UCSD-AML1 (cell line): ENCODE measurements around the gene FHIT.
"Not testable (repeated sequence)": the region's sequence is repeated elsewhere in the genome, so short reads cannot be mapped to it uniquely, and the experiment has no call there.

Experiments used
- DNase-seq: peaks from one replicate; lab custom pipeline; 2025; ENCODE audit not compliant: unreplicated experiment; lab: John Stamatoyannopoulos, UW

The FHIT gene

DNA sequence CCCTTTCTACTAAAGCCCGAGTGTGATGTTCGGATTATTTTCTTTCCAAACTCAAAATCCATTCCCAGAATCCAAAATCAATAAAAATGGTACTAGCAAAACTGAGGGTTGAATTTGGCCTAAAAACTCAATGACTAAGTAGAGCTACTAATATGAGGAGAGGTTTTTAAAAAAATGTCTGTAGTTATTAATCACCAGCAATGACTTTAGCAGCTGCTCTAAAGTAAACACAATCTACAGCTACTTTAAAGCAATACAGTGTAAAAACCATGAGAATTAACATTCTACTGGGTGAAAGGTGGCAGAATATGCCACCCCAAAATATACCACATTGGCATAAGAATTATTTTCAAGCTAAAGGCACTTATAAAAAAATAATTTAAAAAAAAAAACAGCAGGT lies 23.5 kb downstream of the FHIT start:
- no peak for DNase-seq

DNA sequence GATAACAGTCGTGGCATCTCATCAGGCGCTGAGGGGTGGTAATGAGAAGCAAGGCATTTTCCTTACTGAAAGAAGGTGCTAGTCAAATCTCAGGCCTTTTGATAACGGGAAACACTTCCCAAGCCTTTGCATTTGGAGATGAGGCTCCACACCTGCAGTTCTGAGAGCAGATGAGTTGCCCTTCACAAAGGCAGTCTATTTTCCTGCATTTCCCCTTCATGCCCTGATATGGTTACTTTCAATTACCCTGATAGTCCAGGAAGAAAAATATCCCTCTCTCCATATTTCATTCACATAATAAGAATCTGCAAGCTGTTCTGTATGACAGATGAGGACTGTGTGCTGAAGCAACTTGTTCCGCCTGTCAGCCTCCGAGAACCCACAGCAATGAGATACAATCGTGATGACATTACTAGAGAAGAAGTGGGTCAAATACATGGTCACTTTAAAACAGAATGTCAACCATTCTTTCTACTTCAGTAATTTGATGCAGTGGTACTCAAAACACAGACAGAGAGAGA lies 25.0 kb downstream of the FHIT start:
- DNase-seq, result no peak

DNA sequence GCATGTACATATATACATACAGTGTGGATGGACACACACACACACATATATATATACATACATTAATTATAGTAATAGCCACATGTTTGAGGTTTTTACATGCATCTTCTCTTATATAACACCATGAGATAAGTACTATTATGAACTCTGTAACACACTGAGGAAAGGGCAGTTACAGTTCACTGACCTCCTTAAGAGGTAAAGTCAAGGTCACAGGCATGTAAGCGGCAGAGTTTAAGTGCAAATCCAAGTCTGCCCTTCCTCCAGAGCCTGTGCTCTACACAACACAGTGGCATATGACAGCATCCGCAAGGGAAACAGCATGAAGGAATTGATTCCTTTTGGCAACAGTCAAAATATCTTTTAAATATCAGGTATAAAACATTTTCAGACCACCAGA lies 26.4 kb downstream of the FHIT start:
- DNase-seq, result no peak

DNA sequence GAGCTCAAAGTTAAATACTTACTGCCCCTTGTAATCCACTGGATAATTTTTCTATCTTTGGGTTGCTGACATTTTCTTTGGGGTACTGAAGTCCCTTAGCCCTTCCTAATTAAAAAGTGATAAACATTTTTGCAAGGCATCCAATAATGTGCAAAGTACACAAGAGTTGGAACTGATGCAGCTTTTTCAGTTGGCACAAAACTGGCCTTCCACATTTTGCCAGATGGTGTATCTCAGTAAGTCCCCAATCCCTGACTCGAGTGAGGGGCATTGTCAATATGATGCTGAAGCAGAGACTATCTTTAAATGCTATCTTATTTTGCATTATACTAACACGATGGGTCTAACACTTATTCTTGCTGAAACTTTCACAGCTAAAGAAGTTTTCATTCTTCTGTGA lies 27.8 kb downstream of the FHIT start:
- DNase-seq, result no peak

DNA sequence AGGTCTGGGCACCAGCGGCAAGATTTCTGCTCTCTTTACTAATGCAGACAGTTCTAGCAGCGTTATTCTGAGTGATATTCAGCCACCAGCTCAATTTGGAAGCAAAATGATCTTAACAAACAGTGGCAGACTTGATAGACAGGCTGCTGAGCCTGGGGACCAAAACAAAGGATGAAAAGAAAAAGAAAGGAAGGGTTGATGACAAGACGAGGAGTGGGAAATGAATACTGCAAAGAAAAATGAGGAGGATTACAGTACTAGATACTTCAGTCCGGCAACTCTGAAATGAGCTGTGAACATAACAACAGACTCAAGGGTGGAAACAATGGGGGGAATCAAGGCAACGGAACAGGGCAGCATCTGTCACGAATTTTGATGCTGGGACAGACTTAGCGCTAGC lies 28.8 kb downstream of the FHIT start:
- no peak for DNase-seq

DNA sequence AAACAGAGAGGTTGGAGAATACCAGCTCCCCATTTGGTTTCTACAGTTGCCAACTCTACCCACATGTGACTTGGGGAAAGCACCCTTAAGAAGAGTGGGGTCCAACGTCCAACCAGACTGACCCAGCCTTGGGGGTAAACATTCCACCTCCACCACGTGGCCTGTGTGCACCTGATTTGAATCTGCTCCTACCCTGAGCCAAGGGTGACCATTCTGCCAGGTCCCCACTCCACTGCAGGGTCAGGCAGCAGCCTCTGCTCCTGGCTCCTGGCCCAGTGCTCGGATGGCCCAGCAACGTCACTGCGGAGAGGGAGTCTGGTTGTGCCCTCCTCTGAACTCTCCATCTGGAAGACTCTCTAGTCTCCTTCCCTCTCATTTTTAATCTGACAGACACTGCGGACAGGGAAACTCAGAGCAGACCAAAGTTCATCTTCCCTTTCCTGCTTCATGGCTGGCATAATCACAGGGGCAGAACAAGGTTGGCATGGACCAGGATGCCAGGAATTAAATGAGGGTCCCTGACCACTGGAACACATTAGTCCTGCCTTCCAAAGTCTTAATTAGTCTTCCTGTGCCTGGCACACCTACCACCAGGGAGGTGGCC lies 29.4 kb downstream of the FHIT start:
- no peak for DNase-seq

DNA sequence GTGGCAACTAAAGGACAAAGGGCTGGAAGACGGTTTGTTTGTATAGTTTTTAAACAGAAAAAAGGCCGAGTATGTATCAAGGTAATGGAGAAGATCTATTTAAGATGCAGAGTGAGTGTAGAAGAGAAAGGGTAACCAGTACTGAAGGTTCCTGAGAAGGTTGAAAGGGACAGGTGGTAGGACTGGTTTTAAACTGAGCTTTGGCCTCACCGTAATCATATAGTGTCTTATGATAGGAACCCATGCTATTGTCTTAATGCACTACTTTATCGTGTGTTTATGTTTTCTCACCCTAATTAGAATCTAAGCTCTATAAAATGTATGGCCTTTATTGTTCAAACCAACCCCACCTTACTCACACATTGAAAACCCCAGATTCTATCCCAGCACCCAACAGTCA lies 32.7 kb downstream of the FHIT start:
- DNase-seq, result no peak

DNA sequence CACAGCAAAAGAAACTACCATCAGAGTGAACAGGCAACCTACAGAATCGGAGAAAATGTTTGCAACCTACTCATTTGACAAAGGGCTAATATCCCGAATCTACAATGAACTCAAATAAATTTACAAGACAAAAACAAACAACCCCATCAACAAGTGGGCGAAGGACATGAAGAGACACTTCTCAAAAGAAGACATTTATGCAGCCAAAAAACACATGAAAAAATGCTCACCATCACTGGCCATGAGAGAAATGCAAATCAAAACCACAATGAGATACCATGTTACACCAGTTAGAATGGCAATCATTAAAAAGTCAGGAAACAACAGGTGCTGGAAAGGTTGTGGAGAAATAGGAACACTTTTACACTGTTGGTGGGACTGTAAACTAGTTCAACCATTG lies 35.1 kb downstream of the FHIT start:
- not testable (repeated sequence) for DNase-seq

DNA sequence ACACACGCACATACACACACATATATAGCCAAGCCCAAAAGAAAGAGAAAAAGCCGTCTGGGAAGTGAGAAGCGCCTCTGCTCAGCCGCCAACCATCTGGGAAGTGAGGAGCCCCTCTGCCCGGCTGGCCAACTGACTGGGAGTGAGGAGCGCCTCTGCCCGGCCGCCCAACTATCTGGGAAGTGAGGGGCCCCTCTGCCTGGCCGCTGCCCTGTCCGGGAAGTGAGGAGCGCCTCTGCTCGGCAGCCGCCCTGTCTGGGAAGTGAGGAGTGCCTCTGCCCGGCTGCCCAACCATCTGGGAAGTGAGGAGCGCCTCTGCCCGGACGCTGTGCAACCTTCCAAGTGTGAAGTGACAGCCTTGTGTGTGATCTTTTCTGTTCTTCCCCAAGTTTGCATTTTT lies 49.2 kb downstream of the FHIT start:
- DNase-seq, result no peak

DNA sequence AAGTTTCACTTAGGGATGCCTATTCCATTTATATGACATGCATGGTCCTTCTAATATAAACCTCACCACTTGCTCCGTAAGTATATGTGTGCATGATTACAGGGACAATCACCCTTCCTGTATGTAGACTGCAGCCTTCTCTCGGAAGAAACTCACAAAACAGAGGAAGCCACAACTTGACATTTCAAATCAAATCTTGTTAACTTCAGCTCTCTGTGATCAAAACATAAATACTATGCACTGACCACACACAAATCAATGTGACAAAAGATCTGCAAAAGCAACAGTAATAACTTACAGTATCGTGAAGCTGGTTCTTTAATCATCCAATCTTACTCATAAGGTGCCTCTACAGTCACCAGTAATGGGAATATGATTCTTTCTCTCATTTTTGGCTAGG lies 50.2 kb downstream of the FHIT start:
- DNase-seq, result no peak

DNA sequence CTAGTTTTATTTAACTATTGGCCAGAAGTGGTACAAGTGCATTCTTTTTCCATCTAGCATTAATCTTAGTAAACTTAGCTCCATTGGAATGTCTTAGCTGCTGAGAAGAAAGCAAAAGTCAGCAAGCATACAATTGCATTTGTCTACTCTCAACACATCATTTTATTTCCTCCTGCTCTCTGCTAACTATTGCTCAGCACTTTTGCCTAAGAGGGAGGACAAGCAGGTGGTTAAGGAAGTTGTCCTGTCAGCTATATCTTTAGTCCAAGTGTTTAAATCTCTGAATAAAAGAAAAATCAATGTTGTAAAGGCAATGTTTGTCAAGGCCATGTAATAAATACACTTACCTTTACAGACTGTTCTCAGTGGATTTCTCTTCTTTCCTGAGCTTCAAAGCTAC lies 51.0 kb downstream of the FHIT start:
- no peak for DNase-seq

DNA sequence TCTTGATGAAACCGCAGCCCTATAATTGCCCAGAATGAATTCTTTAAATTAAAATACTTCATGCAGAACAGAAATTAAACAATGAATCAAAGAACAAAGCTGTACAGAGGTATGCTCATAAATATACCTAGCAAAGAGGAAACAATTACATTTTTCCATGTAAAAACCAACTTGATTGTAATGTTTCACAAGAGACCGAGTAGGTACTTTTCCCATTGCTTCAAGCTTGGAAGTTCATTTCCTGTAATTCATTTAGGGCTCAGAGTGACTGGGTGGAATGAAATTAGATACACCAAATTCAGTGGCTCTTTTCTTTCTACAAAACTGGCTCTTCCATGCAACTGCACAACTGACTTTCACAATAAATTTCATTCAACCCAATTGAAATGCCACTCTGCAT lies 51.4 kb downstream of the FHIT start:
- no peak for DNase-seq

DNA sequence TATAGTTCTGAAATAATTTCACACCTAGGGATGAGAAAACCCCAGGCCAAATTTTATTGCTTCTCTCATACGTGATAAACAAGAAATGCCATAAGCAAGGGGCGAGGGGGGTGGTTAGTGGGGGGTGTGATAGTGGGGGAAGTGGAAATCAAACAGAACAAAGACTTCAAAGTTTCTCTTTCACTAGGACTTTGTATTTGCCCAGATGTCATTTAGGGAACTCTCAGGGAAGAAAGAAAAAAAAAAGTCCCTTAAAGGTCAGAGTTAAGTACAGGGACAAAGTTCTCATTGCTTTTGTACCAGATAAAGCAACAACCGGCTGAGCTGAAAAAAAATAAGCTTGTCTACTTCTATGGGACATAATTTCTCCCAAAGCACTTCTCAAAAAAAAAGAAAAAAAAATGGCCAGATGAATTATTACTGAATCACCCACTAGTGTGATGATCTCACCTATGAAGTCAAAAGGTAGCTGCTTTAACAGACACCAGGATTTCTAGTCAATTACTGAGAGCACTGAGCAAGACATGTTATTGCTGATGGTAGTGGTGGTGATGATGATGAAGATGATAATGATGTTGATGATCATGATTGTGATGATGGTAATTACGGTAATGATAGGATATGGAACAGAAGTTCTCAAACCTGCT lies 56.2 kb downstream of the FHIT start:
- DNase-seq, result no peak

DNA sequence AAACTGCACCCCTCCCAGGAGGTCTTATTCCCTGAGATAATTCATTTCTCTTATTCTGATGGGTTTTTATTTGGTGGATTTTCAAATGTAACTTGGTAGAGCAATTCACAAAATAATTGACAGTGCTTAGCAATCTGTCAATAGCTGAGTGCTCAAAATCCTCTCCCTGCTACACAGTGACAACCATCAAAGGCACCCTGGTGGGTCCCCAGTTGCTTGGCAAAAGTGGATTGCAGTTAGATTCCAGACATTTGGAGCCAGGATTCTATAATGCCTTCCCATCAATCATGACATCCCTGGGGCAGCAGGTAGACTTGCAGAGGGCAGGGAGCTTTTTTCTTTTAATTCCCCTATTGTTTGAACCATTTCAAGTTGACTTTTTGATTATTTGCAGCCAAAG lies 59.0 kb downstream of the FHIT start:
- no peak for DNase-seq

DNA sequence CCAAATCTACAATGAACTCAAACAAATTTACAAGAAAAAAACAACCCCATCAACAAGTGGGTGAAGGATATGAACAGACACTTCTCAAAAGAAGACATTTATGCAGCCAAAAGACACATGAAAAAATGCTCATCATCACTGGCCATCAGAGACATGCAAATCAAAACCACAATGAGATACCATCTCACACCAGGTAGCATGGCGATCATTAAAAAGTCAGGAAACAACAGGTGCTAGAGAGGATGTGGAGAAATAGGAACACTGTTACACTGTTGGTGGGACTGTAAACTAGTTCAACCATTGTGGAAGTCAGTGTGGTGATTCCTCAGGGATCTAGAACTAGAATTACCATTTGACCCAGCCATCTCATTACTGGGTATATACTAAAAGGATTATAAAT lies 61.0 kb downstream of the FHIT start:
- DNase-seq, result not testable (repeated sequence)

DNA sequence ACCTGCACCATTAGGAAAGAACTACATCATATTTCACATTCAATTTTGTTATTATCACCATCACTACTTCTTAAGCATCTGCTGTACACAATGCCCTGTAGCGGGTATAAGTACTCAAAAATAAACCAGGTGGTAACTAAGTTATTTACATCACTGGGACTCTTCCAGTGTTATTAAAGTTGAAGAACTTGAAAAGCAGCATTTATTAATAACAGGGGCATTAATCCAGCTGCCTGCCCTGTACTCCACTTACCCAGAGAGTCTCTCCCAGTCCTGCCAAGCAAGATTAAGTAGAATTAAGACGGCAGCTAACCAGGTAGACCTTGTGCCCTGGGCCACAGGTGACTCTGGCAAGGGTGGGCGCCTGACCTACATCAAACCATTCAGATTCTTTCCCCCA lies 65.2 kb downstream of the FHIT start:
- DNase-seq, result no peak

DNA sequence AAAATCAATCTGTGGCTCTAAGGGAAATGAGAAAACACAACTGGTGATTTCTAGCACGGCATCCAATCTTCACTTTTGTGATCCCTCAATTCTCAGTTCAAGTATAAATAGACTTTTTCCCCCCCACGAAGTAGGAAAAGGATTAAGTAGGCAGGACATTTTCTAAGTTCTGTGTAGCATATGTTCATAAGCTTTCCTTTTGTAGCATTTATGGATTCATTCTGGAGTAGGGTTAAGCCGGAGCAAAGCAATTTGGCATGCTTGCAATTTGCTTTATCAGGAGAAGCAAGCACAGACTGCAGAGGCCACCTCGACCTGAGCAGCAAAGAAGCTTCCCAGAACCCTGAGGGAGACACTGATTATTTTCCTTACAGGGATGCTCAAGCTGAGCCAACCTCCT lies 66.3 kb downstream of the FHIT start:
- DNase-seq, result no peak

DNA sequence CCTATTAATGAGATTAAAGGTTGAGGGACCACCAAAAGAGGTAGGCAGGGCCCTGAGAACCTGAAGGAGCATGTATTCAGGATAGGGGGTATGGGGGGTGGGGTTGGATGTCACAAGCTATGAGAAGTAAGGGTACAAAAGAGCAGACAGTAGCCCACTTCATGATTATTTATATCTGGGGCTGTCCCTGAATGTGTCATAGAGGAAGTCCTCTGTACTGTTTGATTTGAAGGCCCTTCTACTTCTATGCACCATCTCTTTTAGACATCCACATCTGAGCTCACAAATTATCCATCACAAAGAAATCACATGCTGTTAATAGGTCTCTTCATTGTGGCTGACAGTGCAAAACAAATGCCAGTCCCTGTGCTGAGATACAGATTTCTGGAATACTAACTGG lies 68.6 kb downstream of the FHIT start:
- DNase-seq, result no peak

DNA sequence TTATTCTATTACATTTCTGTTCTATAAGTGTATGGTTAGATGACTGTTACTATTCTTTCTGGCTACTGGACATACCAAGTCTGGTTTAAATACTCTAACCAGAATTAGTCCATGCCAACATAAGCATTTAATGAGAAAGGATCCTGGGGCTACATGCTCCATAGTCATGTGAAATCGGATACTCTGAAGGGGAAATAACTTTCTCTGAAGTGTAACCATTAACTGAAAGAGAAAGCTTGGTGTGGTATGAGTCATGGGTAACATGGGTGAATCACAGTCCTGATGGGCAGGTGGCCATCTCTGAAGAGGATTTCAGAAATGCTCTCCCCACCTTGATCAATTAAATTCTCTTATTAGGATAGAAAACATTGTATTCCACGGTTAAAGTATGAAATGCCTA lies 69.4 kb downstream of the FHIT start:
- DNase-seq, result no peak

DNA sequence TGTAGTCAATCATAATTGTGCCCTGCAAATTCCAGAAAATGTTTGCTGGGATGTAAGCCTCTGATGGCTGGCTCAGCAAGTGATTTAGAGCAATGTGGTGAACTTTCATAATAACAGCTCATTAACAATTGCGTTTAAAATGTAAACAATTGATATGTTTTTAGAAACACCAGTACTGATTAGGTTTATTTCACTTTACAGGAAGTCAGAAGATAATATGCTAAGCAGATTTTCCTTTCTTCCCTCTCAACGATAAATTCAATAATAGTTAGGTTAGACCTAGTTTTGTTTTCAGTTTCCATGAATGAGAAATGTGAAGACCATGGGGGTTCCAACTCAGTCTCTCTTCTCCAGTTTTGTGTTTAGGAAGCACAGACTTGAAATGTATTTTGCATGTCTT lies 71.0 kb downstream of the FHIT start:
- DNase-seq, result no peak

DNA sequence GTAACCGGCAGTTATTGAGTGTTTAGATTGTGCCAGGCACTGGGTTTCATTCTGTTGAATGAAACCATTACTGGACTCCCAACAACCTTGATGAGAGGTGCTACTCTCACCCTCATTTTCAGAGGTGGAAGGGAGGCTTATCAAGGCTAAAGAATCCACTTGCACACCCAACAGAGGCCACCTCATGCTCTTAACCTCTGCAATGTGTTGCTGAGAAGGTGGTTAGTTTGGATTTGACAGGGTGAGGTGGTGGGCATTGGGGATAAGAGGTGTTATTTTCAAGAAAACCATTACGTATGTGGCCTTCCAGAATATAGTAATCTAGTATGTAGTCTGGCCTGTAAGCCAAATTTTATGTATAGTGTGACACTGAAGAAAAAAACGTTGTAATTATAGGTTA lies 73.1 kb downstream of the FHIT start:
- DNase-seq, result no peak

DNA sequence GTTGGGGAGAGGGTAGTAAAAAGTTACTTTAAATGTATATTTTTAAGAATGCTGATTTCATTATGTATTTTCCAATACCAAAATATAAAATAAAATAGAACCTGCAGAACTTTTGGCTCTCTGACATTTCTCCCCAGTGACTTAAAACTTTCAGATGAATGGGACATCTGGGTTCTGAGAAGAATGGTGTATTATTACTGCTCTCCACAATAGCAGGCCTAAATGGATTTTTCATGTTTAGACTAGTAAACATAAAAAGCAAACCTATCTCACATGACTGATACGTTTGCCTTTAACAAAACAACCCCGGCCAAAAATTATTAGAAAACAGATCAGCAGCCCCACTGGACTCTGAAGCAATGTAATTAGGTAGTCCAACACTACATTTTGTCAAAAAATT lies 73.8 kb downstream of the FHIT start:
- DNase-seq, result no peak

DNA sequence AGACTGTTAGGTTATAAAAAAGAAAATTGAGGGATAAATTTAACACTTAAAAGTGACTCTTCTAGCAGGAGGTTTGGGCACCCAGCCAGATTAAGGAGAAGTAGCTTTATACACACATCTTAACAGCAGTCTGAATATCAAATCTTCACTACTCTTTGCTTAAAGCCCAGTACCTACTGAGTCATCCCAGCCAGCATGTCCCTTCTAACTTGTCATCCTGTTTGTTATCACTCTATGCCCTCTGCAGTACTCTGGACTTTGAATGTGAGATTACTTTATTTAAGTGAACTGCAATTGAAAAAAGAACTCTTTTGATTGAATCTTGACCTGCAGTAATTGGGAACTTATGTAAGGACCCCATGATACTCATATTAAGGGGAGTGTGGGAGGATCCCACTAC lies 77.6 kb downstream of the FHIT start:
- DNase-seq, result no peak
